Aorta (tissue), 5 donors: Measurements from ENCODE around the gene ZNF746. TPM values are rescaled to one million over a fixed set of nuclear protein-coding genes. Genes with fewer than 3 reads are reported as not detected.
"Not testable (repeated sequence)": the region's sequence is repeated elsewhere in the genome, so short reads cannot be mapped to it uniquely, and the experiment has no call there.

ENCODE experiments used
- ATAC-seq: fragments of 200-7000 bp; cut with Tn5 transposase; one replicate; pipeline ENCODE4 v1.9.1; 2022; ENCODE audit warnings: moderate library complexity; ENCODE audit not compliant: low FRiP score
- DNase-seq, 2 donors: peaks; one replicate each; pipeline ENCODE4 v3.0.0-alpha.2; 2020
- H3K27ac ChIP-seq, 2 donors: one replicate each; pipeline ENCODE4 v1.5.1; 2013; ENCODE audit warnings: low read length in 2 of 2, mild to moderate bottlenecking in 2 of 2, moderate library complexity in 2 of 2, control low read depth in 1 of 2, inconsistent platforms in 1 of 2, low read depth in 1 of 2
- H3K27me3 ChIP-seq, 2 donors: one replicate each; pipeline ENCODE4 v1.6.1; 2013; ENCODE audit warnings: control low read depth in 1 of 2, low read length in 1 of 2, mild to moderate bottlenecking in 1 of 2, moderate library complexity in 1 of 2; ENCODE audit not compliant: insufficient read depth in 2 of 2, control insufficient read depth in 1 of 2
- H3K36me3 ChIP-seq, 2 donors: one replicate each; pipeline ENCODE4 v1.6.1; 2013; ENCODE audit warnings: control low read depth in 1 of 2, low read length in 1 of 2, mild to moderate bottlenecking in 1 of 2; ENCODE audit not compliant: insufficient read depth in 2 of 2, control insufficient read depth in 1 of 2
- H3K4me1 ChIP-seq, 2 donors: one replicate each; pipeline ENCODE4 v1.6.1; 2013; ENCODE audit warnings: low read length in 2 of 2, control low read depth in 1 of 2, mild to moderate bottlenecking in 1 of 2, moderate library complexity in 1 of 2; ENCODE audit not compliant: insufficient read depth in 2 of 2, control insufficient read depth in 1 of 2
- H3K4me3 ChIP-seq, 2 donors: one replicate each; pipeline ENCODE4 v1.5.1; 2013; ENCODE audit warnings: low read length in 2 of 2, control low read depth in 1 of 2, mild to moderate bottlenecking in 1 of 2
- H3K9me3 ChIP-seq: one replicate; pipeline ENCODE4 v1.6.1; 2013; ENCODE audit warnings: mild to moderate bottlenecking, low read length; ENCODE audit not compliant: control insufficient read depth
- WGBS, 2 donors: extraction: QIAGEN DNeasy Blood & Tissue Kit; methylation state at CpG; one replicate each; pipeline ENCODE4 v1.1.7; 2013; 5-methylcytosine and 5-hydroxymethylcytosine counted together
- intact Hi-C, 2 donors: fragments of 100-400 bp; cut with DNase I; formaldehyde crosslinking; loops; one replicate each; pipeline versions ENCODE4 v1.14.2 to v1.15.0; 2022
- polyA plus RNA-seq, 2 donors: library from polyadenylated mRNA; stranded (reverse); fragments of 200-250 nt; gene quantifications; one replicate each; pipeline ENCODE4 v1.2.3, GENCODE V29; 2013
- total RNA-seq, 2 donors: library from RNA; stranded (reverse); fragmentation: NEBNext Ultra II Directional; extraction: Animal tissue kit (Norgen Biotek cat#: 25700); gene quantifications; one replicate each; pipeline ENCODE4 v1.2.1, GENCODE V29; 2021
- donor health status: healthy with polysubstance abuse.
- donor health status: Bipolar disorder and iron deficiency.
- donor health status: DM: no; HTN: no; CAD: no.
- donor health status: DM: no; HTN: no; CAD: no.
- donor health status: DM: yes; HTN: yes; CAD: no.

The ZNF746 gene
- total and polyA plus RNA-seq, 4 donors, result 2.9 to 23.5 (median 12.8) TPM

DNA sequence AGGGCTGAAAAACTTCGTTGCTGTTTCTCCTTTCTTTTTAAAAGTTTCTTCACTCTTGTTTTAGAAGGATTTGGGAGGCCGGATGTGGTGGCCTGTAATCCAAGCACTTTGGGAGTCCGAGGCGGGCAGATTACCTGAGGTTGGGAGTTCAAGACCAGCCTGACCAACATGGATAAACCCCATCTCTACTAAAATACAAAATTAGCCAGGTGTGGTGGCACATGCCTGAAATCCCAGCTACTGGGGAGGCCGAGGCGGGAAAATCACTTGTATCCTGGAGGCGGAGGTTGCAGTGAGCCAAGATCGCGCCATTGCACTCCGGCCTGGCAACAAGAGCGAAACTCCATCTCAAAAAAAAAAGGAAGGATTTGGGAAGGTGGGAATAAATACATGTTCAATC lies 51.6 kb downstream of the ZNF746 start:
- H3K27ac ChIP-seq, H3K27me3 ChIP-seq, H3K4me3 ChIP-seq, DNase-seq, H3K4me1 ChIP-seq, ATAC-seq, H3K36me3 ChIP-seq, intact Hi-C loops, H3K9me3 ChIP-seq: not testable (repeated sequence)
- WGBS, 2 donors, result 96 to 97% methylated on average over 11 of the region's 11 CpGs

- Histone ChIP-seq H3K27ac (no peak overlapping the region), H3K4me3 (no peak overlapping the region), H3K9me3 (no peaks in the 10 kb centered on the region), H3K27me3 (no peaks in the 10 kb centered on the region), H3K4me1 (no peaks in the 10 kb centered on the region), H3K36me3 (peaks cover 3 to 4% of the 10 kb centered on the region in 2 donors)
- 82 to 84% methylated on average over 6 of the region's 6 CpGs for WGBS, 2 donors
- DNase-seq (no peak), ATAC-seq (no peak)
- intact Hi-C loops, result no loop called here
Measured at GRCh38 chr7:149444287-149444686, 53.3 kb downstream of the ZNF746 start.

GRCh38 chr7:149443523-149443922 lies 54.1 kb downstream of the ZNF746 start:
- 95 to 98% methylated on average over 7 of the region's 7 CpGs for WGBS, 2 donors
- intact Hi-C loops, result no loop called here

GRCh38 chr7:149442924-149443323 lies 54.7 kb downstream of the ZNF746 start:
- Histone ChIP-seq H3K9me3 (no peaks in the 10 kb centered on the region), H3K36me3 (peaks cover 0 to 4% of the 10 kb centered on the region in 2 donors), H3K4me3 (no peak overlapping the region), H3K4me1 (no peaks in the 10 kb centered on the region), H3K27ac (no peak overlapping the region), H3K27me3 (no peaks in the 10 kb centered on the region)
- ATAC-seq, result no peak
- intact Hi-C loops, result no loop called here
- 84 to 95% methylated on average over 3 of the region's 3 CpGs for WGBS, 2 donors
- DNase-seq, result no peak

More at GRCh38 chr7:149443523-149443922, 54.1 kb downstream of the ZNF746 start:
- no peaks in the 10 kb centered on the region for H3K4me1 ChIP-seq
- H3K4me3 ChIP-seq, result no peak overlapping the region
- peaks cover 0 to 4% of the 10 kb centered on the region in 2 donors for H3K36me3 ChIP-seq
- H3K9me3 ChIP-seq, result no peaks in the 10 kb centered on the region
- no peak overlapping the region for H3K27ac ChIP-seq
- H3K27me3 ChIP-seq, result no peaks in the 10 kb centered on the region
- no peak for ATAC-seq
- DNase-seq, result no peak

DNA sequence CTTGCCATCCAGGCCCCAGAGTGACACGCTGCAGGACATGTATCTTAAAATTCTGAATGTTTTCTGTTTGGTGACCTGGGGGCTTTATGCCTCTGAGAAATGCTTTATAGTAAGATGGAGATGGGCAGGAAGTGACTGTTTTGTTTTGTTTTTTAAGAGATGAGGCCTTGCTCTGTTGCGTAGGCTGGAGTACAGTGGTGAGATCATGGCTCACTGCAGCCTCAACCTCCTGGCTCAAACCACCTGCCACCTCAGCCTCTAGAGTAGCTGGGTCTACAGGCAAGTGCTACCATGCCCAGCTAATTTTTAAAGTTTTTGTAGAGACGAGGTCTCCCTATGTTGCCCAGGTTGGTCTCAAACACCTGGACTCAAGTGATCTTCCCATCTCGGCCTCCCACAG lies 57.4 kb downstream of the ZNF746 start:
- H3K27me3 ChIP-seq, result no peaks in the 10 kb centered on the region
- H3K36me3 ChIP-seq, result peaks cover 0 to 1% of the 10 kb centered on the region in 2 donors
- no peaks in the 10 kb centered on the region for H3K9me3 ChIP-seq
- ATAC-seq (no peak), DNase-seq (no peak)
- no peak overlapping the region for H3K4me3 ChIP-seq
- no peaks in the 10 kb centered on the region for H3K4me1 ChIP-seq
- intact Hi-C loops, result no loop called here
- no peak overlapping the region for H3K27ac ChIP-seq
- WGBS, 2 donors, result 85 to 97% methylated on average over 4 of the region's 4 CpGs

GRCh38 chr7:149436358-149436757 lies 61.3 kb downstream of the ZNF746 start:
- H3K36me3 ChIP-seq, result peaks cover 0 to 12% of the 10 kb centered on the region in 2 donors
- H3K4me3 ChIP-seq, result no peak overlapping the region
- H3K27me3 ChIP-seq, result no peaks in the 10 kb centered on the region
- no peak for DNase-seq
- ATAC-seq, result no peak
- intact Hi-C loops, result no loop called here
- WGBS, 2 donors, result 92 to 94% methylated on average over 15 of the region's 15 CpGs
- H3K27ac ChIP-seq, result no peak overlapping the region
- no peaks in the 10 kb centered on the region for H3K4me1 ChIP-seq
- no peaks in the 10 kb centered on the region for H3K9me3 ChIP-seq

DNA sequence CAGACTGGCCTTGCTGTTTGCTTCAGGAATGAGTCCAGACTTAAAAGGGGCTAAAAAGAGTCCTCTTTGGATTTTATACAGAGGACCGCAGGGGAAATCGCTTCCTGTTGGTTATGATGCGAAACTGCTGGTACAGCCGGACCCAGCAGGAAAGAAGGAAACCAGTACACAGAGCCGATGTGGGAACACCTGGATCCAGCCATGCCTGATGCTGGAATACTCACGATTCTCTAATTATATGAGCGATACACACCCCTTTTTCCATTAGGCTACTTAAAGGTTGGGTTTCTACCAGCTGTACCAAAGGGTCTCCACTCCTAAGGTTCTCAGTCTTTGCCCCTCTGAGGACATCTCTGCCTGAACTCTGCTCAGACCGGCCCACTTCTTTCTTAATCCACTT lies 64.5 kb downstream of the ZNF746 start:
- H3K4me1 ChIP-seq, result no peaks in the 10 kb centered on the region
- no peak overlapping the region for H3K27ac ChIP-seq
- no peak overlapping the region for H3K4me3 ChIP-seq
- 91 to 100% methylated on average over 8 of the region's 8 CpGs for WGBS, 2 donors
- no peaks in the 10 kb centered on the region for H3K27me3 ChIP-seq
- DNase-seq (no peak), ATAC-seq (no peak)
- no peaks in the 10 kb centered on the region for H3K9me3 ChIP-seq
- H3K36me3 ChIP-seq, result peaks cover 0 to 12% of the 10 kb centered on the region in 2 donors
- intact Hi-C loops, result no loop called here

DNA sequence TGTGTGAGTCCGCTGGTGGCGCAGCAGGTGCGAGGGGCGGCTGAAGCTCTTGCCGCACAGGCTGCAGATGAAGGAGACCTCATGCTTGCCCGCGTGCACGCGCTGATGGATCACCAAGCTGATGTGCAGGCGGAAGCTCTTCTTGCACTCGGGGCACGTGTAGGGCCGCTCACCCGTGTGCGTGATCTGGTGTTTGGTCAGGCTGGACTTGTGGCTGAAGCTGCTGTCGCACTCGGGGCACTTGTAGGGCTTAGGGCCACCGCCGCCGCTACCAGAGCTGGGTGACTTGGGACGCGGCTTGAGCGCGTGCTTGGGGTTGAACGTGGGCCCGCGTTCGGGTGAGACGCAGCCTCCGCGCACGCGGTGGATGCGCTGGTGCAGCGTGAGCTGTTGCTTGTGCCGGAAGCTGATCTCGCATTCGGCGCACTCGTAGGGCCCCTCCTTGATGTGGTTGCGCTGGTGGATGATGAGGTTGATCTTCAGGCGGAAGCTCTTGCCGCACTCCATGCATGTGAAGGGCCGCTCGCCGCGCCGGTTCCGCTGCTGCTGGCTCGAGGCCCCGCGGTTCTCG lies 65.4 kb downstream of the ZNF746 start:
- no peak overlapping the region for H3K4me3 ChIP-seq
- ATAC-seq (peak; percentile 20), DNase-seq (peak in 1 of 2 donors; percentile 75)
- intact Hi-C loops, result no loop called here
- H3K36me3 ChIP-seq, result peaks cover 0 to 12% of the 10 kb centered on the region in 2 donors
- H3K4me1 ChIP-seq, result no peaks in the 10 kb centered on the region
- H3K27ac ChIP-seq, result no peak overlapping the region
- 82 to 91% methylated on average over 53 of the region's 53 CpGs for WGBS, 2 donors
- H3K9me3 ChIP-seq, result no peaks in the 10 kb centered on the region
- no peaks in the 10 kb centered on the region for H3K27me3 ChIP-seq

GRCh38 chr7:149431486-149432120 lies 66.0 kb downstream of the ZNF746 start:
- Histone ChIP-seq H3K36me3 (peaks cover 0 to 12% of the 10 kb centered on the region in 2 donors), H3K27me3 (no peaks in the 10 kb centered on the region), H3K4me1 (no peaks in the 10 kb centered on the region), H3K27ac (no peak overlapping the region), H3K9me3 (no peaks in the 10 kb centered on the region), H3K4me3 (no peak overlapping the region)
- ATAC-seq (peak; percentile 12), DNase-seq (peak in 1 of 2 donors; percentile 50)
- WGBS, 2 donors, result 82 to 86% methylated on average over 64 to 66 of the region's 66 CpGs
- intact Hi-C loops, result no loop called here
